NCI-H187 treated with DMSO at 0.1 percent for 48 hours (cell line): ENCODE measurements around the gene TMEM178B.

Source experiments
- DNase-seq: peaks from one replicate; lab custom pipeline; 2025; lab: John Stamatoyannopoulos, UW

TMEM178B gene

DNA sequence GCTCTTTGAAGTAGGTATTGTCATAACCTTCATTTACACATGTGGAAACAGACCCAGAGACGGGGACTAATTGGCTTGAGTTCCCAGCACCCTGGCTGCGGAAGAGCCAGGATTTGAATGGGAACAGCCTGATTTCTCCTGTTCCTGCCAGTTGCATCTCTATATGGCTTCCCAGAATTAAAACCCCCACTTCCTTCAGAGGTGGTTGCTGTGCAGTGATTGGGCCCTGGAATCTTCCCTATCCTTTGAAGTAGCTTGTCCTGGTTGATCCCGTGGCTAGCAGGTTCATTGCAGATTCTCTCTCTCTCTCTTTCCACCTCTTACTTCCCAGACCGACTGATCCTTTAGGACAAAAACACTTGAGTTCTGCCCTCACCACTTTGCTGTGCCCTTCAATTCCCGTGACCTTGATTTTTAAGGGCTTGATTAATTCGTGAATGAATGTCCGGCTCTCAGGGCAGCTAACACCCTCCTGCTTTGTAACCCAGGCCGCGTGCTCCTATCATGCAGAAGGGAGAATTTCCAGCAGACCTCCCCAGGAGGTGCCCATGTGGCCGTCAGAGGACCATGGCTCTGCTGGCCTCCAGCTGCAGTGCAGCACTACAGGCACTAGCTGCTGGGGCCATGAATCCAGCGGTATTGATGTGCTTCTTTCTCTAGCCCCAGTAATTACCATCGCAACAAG is 356.7 kb downstream of the TMEM178B start:
- DNase-seq: peak; percentile 26

DNA sequence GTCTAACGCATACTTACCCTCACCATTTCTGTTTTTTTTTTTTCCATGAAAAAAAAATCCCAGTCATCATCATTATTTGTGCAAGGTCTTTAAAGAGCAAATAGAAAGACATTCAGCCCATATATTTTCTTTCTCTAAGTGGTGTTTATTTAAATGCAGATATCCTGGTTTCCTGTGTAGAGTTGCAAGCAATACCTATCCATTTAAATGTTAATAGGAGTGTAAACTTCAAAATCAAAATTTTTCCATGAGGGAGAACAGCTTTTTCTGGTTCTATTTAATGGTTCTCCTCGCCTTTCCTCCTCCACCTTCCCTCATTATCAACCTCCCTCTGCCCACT is 357.2 kb downstream of the TMEM178B start:
- DNase-seq: no peak

DNA sequence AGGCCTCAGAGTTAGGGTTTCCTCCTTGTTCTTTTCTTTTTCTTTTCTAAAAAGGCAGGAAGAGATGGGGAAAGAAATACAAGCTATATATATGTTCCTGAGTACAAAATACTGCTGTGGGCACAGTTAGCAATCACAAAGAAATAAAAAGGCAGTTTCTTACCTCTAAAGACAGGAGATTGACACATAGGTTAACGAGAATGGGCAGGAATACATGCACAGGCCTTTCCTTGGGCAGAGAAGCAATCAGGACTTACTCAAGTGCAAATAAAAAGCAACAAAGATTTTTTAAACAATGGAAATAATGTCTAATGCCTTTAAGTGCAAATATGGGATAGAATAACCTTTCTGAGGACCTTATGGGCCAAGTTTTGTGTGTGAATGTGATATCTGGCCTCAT is 357.8 kb downstream of the TMEM178B start:
- no peak for DNase-seq

DNA sequence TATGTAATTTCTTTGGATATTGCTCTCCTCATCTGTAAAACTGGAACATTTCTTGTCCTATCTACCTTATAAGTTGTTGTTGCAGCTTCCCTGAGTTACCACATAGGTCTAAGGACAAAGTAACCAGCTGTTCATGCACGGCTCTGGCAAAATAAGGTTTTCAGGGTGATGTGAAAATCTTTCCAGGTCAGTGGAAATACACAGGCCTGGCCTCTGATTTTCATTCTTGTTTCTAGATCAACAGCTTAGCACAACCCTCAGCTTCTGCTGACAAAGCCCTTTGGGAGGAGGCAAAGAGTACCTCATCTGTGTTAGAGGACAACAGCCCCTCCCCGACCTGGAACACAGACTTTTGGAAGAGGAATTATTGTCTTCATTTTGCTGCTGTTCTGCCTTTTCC is 359.8 kb downstream of the TMEM178B start:
- DNase-seq: no peak

DNA sequence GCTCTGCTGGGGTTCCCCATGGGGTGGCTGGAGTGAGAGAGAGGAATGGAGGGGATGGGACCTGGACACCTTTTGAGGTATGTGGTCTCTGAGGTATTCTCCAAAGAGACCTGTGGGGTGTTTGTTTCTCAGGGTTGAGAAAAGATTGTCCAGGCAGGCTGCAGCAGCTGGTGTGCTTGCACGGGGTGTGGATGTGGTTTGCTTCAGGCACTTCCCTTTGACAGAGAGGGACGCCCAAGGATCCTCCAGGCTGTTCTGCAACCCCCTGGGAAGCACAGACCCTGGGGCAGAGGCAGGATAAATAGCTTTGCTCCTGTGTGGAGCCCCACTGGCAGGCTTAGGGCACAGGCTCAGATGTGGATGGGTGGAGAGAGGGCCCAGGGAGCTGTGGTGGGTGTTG is 362.3 kb downstream of the TMEM178B start:
- DNase-seq: no peak

- DNase-seq: no peak
Measured at GRCh38 chr7:141436575-141437075, 362.8 kb downstream of the TMEM178B start.

GRCh38 chr7:141439164-141439563 is 365.3 kb downstream of the TMEM178B start:
- DNase-seq: no peak

DNA sequence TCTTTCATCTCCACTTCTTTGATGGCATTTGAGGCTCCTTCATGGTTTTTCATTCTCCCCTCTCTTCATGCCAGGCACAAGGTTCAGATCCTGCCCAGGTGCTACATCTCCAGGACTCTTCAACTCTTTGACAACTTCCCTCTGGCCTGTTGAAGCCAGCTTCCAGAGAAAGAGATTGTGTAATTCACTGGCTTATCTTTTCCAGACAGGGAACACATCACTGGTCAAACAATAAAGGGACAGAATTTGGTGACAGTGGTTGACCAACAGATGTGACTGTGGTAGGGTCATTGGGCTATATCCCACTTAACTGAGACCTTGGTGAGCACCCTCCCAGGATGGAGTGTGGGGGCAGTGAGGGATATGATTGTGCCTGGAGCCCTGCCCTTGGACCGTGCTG is 365.9 kb downstream of the TMEM178B start:
- no peak for DNase-seq

- DNase-seq: no peak
Measured at GRCh38 chr7:141441837-141442627, 368.2 kb downstream of the TMEM178B start.

DNA sequence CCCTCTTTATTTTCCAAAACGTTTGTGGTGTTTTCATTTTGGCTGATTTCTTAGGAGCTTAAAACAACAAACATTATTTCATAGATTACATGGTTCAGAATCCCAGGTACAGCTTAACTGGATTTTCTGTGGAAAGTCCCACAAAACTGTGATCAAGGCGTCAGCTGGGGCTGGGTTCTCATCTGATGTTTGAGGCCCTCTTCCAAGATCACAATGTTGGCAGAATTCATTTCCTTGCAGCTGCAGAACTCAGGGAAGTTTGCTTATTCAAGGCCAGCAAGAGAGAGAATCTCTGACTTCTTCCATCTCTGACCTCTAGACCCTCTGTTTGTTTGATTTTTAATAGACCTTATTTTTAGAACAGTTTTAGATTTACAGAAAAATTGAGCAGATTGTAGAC is 368.9 kb downstream of the TMEM178B start:
- no peak for DNase-seq

GRCh38 chr7:141444961-141445360 is 371.1 kb downstream of the TMEM178B start:
- no peak for DNase-seq

GRCh38 chr7:141451232-141451631 is 377.4 kb downstream of the TMEM178B start:
- DNase-seq: no peak

DNA sequence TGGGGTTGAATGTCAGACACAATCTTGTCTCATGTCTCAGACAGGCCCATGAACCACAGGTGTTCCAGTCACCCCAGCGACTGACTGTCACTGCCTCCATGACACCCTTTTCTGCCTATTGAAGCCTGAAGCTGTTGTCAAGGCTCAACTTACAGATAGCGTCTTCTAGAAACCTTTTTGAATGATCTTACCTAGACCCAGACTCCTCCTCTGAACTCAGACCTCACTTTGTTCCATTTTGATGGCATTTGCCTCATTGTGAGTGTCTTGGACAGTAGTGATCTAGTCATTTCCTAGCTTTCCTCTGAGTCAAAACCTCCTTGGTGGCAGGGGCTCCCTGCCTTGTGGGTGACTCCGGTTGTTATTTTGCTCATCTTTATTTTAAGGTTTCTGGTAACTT is 379.0 kb downstream of the TMEM178B start:
- no peak for DNase-seq

DNA sequence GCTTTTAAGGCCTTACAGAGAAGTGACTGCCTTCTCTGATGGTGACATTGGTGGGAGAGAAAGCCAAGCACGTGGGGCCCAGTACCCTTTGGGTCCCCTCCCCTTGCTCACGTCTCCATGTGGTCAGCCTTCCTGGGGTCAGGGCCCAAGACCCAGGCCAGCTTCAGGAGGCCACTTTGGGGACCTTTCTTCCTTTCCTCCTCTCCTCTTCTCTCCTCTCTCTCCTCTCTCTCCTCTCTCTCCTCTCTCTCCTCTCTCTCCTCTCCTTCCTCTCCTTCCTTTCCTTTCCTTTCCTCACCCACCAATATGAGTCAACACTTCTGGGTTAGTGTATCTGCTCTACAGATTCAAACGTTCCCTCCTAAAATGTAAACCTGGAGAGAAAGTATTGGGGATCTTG is 380.5 kb downstream of the TMEM178B start:
- DNase-seq: no peak

GRCh38 chr7:141455723-141456122 is 381.9 kb downstream of the TMEM178B start:
- no peak for DNase-seq

GRCh38 chr7:141456298-141456697 is 382.4 kb downstream of the TMEM178B start:
- no peak for DNase-seq

DNA sequence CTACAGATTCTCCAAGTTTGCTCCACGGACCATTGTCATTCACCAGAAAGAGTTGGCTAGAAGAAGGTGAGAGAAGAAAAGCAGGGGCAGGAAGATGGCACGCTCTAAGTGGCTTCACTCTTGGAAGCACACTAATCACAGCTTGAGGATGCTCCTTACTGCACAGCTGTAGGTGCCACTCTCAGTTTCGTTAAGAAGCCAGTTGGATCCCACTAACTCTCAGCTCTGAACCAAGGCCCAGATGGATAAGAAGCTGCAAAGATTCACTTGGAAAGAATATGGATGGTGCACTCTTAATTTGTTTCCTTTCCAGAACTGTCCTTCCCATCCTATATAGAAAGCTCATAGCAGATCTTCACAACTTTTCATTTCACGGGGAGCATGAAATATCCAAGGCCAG is 382.8 kb downstream of the TMEM178B start:
- no peak for DNase-seq

GRCh38 chr7:141460781-141461715 is 387.2 kb downstream of the TMEM178B start:
- DNase-seq: peak; percentile 91

- no peak for DNase-seq
Measured at GRCh38 chr7:141461924-141462323, 388.1 kb downstream of the TMEM178B start.

DNA sequence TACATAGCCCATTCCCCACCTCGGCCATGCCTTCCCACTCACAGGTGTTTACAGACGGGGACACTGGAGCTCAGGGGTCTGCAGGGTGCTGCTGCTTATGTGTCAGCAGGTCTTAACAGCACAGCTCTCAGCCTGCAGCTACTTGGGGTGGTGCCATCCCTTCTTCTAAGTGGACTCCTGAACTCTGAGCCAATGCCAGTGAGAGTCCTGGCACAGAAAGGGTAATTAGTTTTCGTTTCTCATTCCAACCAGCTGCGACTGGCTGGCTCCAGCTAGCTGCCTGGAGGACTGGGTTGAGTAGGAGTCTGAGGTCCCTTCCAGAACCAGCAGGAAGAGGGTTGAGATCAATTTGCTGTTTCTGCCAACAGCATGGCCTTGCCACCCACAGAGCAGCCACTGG is 389.1 kb downstream of the TMEM178B start:
- no peak for DNase-seq

GRCh38 chr7:141463986-141464385 is 390.1 kb downstream of the TMEM178B start:
- no peak for DNase-seq

GRCh38 chr7:141464551-141464950 is 390.7 kb downstream of the TMEM178B start:
- no peak for DNase-seq
